Measurements from ENCODE around the gene ZSWIM1.
"Not testable (repeated sequence)": the region's sequence is repeated elsewhere in the genome, so short reads cannot be mapped to it uniquely, and the experiment has no call there.

ZSWIM1 gene

DNA sequence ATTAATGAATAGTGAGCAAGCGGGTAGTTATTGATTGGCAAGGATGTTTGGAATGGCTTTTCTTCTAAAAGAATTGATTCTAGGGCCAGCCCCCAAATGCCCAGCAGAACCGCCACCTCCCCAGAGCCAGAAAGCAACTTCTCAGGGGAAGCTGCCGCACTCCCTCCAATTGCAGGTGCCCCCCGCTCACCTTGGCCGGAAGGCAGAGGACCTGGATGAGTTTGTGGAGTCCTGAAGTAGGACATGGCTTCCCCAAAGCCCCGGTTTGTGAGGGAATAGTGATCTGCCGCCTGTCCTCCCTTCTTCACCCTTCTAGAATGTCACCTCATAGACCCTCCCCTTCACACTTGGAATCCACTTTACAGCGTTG, 6.3 kb downstream of the ZSWIM1 start, which contains the start of gene SPATA25:
Gene SPATA25, minus strand, starts transcription at position 277 of the 370 bp plus-strand sequence. Its CDS starts 32 bp downstream, at position 245.
- in situ Hi-C loops (cut with MboI; ENCODE audit: low sequenced_read_pairs): no loop called here

DNA sequence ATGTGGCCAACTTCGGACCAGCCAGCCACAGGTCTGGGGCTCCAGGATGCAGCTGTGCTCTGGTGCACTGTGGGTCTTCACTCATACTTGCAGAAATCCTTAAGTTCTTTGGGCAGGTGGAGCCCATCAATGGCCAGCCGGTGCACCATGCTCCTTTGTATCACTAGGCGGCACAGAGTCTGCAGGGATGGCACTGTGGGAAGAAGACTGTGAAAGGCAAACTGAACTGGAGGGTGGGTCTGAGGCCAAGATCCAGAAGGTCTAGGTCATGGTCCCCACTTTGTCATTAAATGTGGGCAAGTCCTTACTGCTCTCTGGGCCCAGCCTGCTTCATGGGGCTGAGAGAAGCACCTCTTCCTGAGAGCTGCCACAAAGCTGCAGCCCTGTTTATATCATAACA, 7.7 kb downstream of the ZSWIM1 start:
- in situ Hi-C loops (cut with MboI; ENCODE audit: low sequenced_read_pairs): no loop called here

DNA sequence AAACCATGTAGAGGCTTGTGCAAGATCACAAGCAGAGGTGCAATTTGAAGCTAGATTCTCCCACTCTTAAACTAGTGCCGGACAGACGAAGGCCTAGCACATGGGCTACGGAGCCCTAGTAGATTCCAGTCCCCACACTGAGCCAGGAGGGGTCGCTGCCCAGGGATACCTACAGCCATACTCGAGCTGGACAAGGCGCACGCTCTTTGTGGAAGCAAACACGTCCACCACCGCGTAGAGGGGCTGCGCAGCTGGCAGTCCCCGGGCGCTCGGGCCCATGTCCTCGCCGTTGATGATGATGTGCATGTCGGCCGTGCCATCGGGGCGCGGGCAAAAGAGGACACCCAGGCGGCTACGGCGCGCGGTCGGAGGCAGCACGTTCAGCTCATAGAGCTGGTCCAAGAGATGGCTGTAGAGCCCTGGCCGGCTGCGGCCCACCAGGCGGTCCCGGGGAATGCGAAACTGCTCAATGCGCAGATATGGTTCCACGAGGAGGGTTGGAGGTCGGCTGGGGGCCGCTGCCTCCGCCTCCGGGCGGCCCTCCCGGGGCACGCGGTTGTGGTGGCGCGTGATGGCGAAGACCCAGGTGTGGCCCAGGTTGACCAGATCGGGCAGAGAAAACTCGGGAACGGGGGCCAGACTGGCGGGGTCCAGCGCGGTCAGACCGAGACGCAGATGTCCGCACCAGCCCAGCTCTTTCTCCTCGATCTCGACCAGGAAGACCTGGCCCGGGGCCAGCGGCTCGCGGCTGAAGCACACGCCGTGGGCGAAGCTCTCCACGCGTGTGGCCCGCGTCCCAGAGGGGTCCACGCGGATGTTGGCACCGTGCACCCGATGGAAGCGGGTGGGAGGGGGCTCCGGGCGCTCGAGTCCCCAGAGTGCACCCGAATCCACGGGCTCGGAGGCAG, 9.3 kb downstream of the ZSWIM1 start:
- in situ Hi-C loops (cut with MboI; ENCODE audit: low sequenced_read_pairs): no loop called here

DNA sequence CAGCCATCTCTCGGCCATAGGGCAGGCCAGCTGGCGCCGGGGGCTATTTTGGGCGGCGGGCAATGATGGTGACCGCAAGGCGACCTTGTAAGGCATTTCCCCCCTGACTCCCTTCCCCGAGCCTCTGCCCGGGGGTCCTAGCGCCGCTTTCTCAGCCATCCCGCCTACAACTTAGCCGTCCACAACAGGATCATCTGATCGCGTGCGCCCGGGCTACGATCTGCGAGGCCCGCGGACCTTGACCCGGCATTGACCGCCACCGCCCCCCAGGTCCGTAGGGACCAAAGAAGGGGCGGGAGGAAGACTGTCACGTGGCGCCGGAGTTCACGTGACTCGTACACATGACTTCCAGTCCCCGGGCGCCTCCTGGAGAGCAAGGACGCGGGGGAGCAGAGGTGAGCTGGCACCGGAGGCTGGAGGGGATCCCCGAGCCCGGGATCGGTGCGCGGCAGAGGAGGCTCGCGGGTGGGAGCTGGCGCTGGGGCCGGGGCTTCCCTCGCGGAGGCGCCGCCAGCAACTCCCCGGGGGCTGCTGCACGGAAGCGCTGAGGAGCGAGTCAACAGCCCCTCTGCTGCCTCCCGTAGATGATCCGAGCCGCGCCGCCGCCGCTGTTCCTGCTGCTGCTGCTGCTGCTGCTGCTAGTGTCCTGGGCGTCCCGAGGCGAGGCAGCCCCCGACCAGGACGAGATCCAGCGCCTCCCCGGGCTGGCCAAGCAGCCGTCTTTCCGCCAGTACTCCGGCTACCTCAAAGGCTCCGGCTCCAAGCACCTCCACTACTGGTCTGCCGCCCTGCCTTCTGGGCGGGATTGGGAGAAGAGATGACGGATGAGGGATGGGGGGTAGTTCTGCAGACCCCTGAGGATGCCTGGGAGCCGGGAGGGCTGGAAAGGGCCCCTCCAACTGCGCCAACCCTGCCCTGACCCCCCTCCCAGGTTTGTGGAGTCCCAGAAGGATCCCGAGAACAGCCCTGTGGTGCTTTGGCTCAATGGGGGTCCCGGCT, 10.3 kb downstream of the ZSWIM1 start, which contains the start of the genes CTSA and NEURL2:
Gene CTSA, plus strand, starts transcription at position 351 of the 999 bp plus-strand sequence. Its CDS starts 234 bp downstream, at position 585.
Gene NEURL2, minus strand, starts transcription at position 224 of the 999 bp plus-strand sequence. Its CDS starts 217 bp downstream, at position 7.
- in situ Hi-C loops (cut with MboI; ENCODE audit: low sequenced_read_pairs): no loop called here

DNA sequence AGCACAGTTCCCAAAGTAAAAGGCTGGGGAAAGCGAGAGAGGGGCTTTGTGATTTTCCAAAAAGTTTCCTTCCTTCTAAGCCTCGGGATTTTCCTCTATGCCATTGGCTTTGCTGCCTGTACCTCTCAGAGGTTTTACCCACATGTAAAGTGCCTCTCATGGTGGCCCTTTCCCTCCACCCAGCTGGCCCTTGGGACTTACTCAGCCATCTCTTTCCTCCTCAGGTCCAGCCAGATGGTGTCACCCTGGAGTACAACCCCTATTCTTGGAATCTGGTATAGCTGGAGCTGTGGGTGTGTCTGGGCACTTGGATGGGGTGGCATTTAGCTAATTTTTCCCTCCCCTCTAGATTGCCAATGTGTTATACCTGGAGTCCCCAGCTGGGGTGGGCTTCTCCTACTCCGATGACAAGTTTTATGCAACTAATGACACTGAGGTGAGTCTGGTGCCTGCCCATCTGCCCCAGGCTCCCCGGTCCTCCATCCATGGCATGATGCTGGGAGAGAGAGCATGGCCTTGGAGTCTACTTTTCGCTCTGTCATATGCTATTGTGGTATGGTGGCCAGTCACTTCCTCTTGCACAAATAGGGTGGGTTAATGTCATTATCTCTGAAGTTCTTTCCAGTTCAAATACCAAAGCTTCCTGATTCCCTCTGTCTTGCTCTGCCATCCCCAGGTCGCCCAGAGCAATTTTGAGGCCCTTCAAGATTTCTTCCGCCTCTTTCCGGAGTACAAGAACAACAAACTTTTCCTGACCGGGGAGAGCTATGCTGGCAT, 11.2 kb downstream of the ZSWIM1 start:
- in situ Hi-C loops (cut with MboI; ENCODE audit: low sequenced_read_pairs): no loop called here

GRCh38 chr20:45892828-45893500, 11.9 kb downstream of the ZSWIM1 start:
- in situ Hi-C loops (cut with MboI; ENCODE audit: low sequenced_read_pairs): no loop called here

GRCh38 chr20:45893831-45894230, 12.8 kb downstream of the ZSWIM1 start:
- in situ Hi-C loops (cut with MboI; ENCODE audit: low sequenced_read_pairs): no loop called here

GRCh38 chr20:45894797-45895196, 13.8 kb downstream of the ZSWIM1 start:
- in situ Hi-C loops (cut with MboI; ENCODE audit: low sequenced_read_pairs): no loop called here

GRCh38 chr20:45896641-45897161, 15.7 kb downstream of the ZSWIM1 start:
- in situ Hi-C loops (cut with MboI; ENCODE audit: low sequenced_read_pairs): no loop called here

- in situ Hi-C loops (cut with MboI; ENCODE audit: low sequenced_read_pairs): no loop called here
These were observed 16.3 kb downstream of the ZSWIM1 start for GRCh38 chr20:45897289-45897688.

GRCh38 chr20:45897692-45898091, 16.7 kb downstream of the ZSWIM1 start:
- in situ Hi-C loops (cut with MboI; ENCODE audit: low sequenced_read_pairs): no loop called here

GRCh38 chr20:45898285-45898684, 17.3 kb downstream of the ZSWIM1 start:
- in situ Hi-C loops (cut with MboI; ENCODE audit: low sequenced_read_pairs): no loop called here

- in situ Hi-C loops (cut with MboI; ENCODE audit: low sequenced_read_pairs): no loop called here
These were observed 18.2 kb downstream of the ZSWIM1 start for GRCh38 chr20:45899046-45899835.

DNA sequence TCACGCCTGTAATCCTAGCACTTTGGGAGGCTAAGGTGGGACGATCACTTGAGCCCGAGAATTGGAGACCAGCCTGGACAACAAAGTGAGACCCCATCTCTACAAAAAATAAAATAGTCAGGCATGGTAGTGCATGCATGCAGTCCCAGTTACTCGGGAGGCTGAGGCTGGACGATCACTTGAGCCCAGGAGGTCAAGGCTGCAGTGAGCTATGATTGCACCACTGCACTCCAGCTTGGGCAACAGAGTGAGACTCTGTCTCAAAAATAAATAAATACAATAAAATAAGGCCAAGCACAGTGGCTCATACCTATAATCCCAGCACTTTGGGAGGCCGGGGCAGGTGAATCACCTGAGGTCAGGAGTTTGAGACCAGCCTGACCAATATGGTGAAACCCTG, 20.3 kb downstream of the ZSWIM1 start:
- in situ Hi-C loops (cut with MboI; ENCODE audit: low sequenced_read_pairs): not testable (repeated sequence)

DNA sequence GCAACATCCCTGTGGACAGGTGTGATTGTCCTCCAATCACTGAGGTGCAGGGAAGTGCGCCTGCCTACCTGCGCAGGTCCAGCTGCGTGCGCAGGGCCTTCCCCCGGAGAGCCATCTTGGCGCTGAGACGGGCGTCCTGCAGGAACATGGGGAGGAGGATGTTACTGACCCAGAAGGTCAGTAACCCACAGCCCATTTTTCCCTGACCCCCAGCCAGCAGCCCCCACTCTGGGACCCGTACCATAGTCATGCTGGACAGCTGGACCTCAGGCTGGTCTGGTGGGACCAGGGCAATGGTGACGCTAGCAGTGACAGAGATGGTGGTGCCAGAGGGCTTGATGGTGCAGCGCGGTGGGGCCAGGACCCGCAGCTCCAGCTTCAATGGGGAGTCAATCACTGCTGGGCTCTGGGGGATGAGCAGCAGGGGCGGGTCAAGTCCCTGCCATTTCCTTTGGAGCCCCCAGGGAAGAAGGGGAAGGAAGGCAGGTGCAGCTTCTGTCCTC, 21.2 kb downstream of the ZSWIM1 start:
- in situ Hi-C loops (cut with MboI; ENCODE audit: low sequenced_read_pairs): no loop called here

DNA sequence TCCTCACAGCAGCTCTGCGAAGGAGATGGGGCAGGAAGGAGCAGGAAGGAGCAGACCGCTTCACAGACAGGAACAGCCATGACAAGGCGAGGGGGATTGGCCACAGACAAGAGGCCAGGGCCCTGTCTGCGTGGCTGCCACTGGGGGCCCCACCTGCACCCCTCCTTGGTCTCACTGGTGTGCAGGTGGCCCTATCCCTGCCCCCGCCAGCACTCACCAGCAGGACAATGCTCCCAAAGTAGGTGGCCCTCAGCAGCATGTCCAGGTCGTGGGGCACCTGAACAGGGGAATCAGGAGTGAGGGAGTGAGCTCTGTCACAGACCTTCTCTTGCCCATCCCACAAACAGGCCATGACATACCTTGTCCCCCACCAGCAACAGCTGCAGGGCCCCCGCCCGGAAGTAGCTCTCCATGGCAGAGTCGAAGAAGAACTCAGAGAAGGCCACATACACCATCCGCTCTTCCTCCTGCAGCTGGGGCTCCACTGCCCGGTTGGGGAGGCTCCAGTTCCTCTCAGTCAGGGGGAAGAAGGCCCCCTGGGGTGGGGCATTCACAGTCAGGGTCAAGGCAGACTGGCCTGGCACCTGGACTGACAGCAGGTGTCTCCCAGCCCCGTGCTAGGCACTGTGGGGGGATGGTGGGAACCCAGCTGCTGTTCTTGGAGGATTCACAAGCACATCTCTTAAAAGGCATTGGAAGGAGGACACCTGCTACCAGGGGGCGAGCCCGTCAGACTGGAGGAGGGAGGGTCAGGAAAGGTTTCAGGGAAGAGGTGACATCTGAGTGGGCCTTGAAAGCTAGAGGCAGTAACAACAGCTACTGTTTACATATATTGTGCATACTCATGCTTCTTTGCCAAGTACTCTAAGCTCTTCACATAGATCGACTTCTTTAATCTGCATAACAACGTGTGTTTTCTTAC, 23.8 kb downstream of the ZSWIM1 start:
- in situ Hi-C loops (cut with MboI; ENCODE audit: low sequenced_read_pairs): no loop called here

DNA sequence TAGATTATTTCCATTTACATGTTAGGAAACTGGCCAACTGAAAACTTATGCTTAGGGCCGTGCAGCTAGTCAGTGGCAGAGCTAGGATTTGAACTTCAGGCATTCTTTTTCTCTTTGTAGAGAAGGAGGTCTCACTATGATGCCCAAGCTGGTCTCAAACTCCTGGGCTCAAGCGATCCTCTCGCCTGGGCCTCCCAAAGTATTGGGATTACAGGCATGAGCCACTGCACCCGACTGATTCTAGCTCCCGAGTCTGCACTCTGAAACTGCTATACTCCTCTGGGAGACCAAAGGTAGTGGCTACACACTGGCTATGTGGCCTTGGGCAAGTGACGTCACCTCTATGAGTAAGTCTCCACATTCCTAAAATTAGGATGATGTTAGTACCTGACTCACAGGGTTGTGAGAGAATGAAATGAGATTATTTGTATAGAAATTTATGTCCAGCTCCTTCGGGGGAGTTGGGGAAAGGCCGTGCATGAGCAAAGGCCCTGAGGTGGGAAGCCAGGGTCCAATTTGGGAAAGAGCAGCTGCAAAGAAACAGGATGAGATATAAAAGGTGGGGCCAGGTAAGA, 24.6 kb downstream of the ZSWIM1 start:
- in situ Hi-C loops (cut with MboI; ENCODE audit: low sequenced_read_pairs): no loop called here
